ENCODE results near the gene GRM1. TPM values are rescaled to one million over a fixed set of nuclear protein-coding genes. Genes with fewer than 3 reads are reported as not detected.

The GRM1 gene
- total and polyA plus RNA-seq, 2 of the 4 experiments (the other 2 are of a cell fraction), result not detected

DNA sequence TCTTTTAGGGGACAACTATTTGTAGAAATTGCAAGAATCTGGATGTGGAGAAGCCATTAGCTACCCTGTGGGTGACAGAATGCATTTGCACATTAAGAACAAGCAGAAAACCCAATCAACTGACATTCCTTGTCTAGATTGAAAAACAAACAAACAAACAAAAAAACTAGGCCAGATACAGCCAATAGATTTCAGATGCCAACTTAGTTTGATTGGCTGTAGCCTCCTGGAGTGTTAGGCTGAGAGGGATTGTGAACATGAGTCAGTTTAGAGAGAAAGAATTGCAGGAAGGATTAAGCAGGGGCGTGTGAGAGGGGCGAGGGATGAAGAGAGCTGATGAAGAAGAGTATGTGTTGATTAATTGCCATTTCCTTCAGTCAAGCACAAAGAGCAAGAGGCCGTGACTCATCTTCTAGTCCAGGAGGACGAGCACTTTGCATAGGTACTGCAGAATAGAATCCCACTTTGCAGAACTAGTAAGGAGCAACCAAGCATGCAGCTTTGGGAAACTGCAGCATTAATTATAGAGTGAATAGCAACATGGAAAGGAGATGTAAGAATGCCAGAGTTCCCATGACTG, 326.7 kb downstream of the GRM1 start:
- Histone ChIP-seq H2BK20ac (ENCODE audit: low read depth, low read length) (no peak overlapping the region), H3K4me3 (ENCODE audit: insufficient read depth, low read depth, low read length) (no peak overlapping the region), H3K27ac (ENCODE audit: insufficient read depth, low read length) (no peak overlapping the region), H3K9me3 (ENCODE audit: control insufficient read depth, insufficient read depth, low read length) (no peaks in the 10 kb centered on the region), H3K9me1 (ENCODE audit: insufficient read depth, low read length) (0 out of 2 replicates have a peak, but pooled peaks cover 2% of the 10 kb centered on the region), H2BK15ac (ENCODE audit: low read depth, low read length) (no peak overlapping the region), H3K4me2 (ENCODE audit: low read depth, low read length) (no peak overlapping the region), H2BK120ac (ENCODE audit: low read depth, low read length) (no peak overlapping the region), H3K27me3 (ENCODE audit: control insufficient read depth, insufficient read depth, low read length) (no peaks in the 10 kb centered on the region), H2AK9ac (replicated peaks; ENCODE audit: low read depth, low read length, poor library complexity) (no peak overlapping the region), H2BK5ac (ENCODE audit: low read depth, low read length, poor library complexity, severe bottlenecking) (no peak overlapping the region), H3K4me1 (ENCODE audit: control insufficient read depth, insufficient read depth, low read length) (no peaks in the 10 kb centered on the region), H3K18ac (ENCODE audit: low read depth, low read length) (no peak overlapping the region), H3K4ac (ENCODE audit: low read depth, low read length) (no peak overlapping the region), H3K36me3 (ENCODE audit: control insufficient read depth, insufficient read depth, low read length) (no peaks in the 10 kb centered on the region), H2AK5ac (ENCODE audit: low read depth, low read length) (no peak overlapping the region), H3K9ac (ENCODE audit: low read depth, low read length) (no peak overlapping the region), H4K20me1 (ENCODE audit: insufficient read depth, low read length) (no peaks in the 10 kb centered on the region), H4K8ac (ENCODE audit: low read depth in 2 of 2, low read length in 2 of 2) (no peak overlapping the region), H4K91ac (ENCODE audit: insufficient read depth, low read depth, low read length) (no peak overlapping the region), H3K14ac (replicated peaks; ENCODE audit: low read depth, low read length) (no peak overlapping the region), H4K5ac (ENCODE audit: low read depth, low read length) (no peak overlapping the region), H3K23ac (ENCODE audit: low read depth, low read length) (no peak overlapping the region), H2AFZ (replicated peaks; ENCODE audit: low read length, poor library complexity) (no peak overlapping the region), H3K56ac (ENCODE audit: extremely low read depth, insufficient read depth, low read length) (no peak overlapping the region), H3K79me1 (ENCODE audit: low read depth in 1 of 2, low read length in 2 of 2) (no peaks in the 10 kb centered on the region)
- intact Hi-C loops (cut with micrococcal nuclease) (no loop called here), dilution Hi-C loops (cut with HindIII; ENCODE audit: low sequenced_read_pairs, unreplicated experiment) (no loop called here), in situ Hi-C loops (cut with MboI; ENCODE audit: low sequenced_read_pairs) (no loop called here)
- DNase-seq (no peak), ATAC-seq (ENCODE audit: low read depth) (no peak)
- no peak for TF ChIP-seq FOS (IDR thresholded peaks at IDR 0.05; ENCODE audit: low read depth, low read length)
- TF ChIP-seq, protein P1, sequence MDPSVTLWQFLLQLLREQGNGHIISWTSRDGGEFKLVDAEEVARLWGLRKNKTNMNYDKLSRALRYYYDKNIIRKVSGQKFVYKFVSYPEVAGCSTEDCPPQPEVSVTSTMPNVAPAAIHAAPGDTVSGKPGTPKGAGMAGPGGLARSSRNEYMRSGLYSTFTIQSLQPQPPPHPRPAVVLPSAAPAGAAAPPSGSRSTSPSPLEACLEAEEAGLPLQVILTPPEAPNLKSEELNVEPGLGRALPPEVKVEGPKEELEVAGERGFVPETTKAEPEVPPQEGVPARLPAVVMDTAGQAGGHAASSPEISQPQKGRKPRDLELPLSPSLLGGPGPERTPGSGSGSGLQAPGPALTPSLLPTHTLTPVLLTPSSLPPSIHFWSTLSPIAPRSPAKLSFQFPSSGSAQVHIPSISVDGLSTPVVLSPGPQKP (IDR thresholded peaks at IDR 0.05; ENCODE audit: borderline replicate concordance, low read depth, low read length), result no peak
- TF ChIP-seq, protein P2, sequence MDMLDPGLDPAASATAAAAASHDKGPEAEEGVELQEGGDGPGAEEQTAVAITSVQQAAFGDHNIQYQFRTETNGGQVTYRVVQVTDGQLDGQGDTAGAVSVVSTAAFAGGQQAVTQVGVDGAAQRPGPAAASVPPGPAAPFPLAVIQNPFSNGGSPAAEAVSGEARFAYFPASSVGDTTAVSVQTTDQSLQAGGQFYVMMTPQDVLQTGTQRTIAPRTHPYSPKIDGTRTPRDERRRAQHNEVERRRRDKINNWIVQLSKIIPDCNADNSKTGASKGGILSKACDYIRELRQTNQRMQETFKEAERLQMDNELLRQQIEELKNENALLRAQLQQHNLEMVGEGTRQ (IDR thresholded peaks at IDR 0.05; ENCODE audit: low read depth, low read length), result no peak
- no peak for TF ChIP-seq BHLHE40 (IDR thresholded peaks at IDR 0.05; ENCODE audit: low read depth, low read length)
- TF ChIP-seq SMC3 (IDR thresholded peaks at IDR 0.05; ENCODE audit: low read depth, low read length), result no peak
- no peak for TF ChIP-seq MAZ (IDR thresholded peaks at IDR 0.05; ENCODE audit: borderline replicate concordance, low read depth, low read length)
- TF ChIP-seq, protein P3, sequence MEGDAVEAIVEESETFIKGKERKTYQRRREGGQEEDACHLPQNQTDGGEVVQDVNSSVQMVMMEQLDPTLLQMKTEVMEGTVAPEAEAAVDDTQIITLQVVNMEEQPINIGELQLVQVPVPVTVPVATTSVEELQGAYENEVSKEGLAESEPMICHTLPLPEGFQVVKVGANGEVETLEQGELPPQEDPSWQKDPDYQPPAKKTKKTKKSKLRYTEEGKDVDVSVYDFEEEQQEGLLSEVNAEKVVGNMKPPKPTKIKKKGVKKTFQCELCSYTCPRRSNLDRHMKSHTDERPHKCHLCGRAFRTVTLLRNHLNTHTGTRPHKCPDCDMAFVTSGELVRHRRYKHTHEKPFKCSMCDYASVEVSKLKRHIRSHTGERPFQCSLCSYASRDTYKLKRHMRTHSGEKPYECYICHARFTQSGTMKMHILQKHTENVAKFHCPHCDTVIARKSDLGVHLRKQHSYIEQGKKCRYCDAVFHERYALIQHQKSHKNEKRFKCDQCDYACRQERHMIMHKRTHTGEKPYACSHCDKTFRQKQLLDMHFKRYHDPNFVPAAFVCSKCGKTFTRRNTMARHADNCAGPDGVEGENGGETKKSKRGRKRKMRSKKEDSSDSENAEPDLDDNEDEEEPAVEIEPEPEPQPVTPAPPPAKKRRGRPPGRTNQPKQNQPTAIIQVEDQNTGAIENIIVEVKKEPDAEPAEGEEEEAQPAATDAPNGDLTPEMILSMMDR (conservative IDR thresholded peaks at IDR 0.05; ENCODE audit: low read depth, low read length), result no peak
- TF ChIP-seq CHD1 (IDR thresholded peaks at IDR 0.05; ENCODE audit: low read depth, low read length), result no peak
- no peak for TF ChIP-seq CEBPB (IDR thresholded peaks at IDR 0.05; ENCODE audit: low read depth, low read length)
- TF ChIP-seq MXI1 (IDR thresholded peaks at IDR 0.05; ENCODE audit: borderline replicate concordance, low read depth, low read length), result no peak
- TF ChIP-seq RCOR1 (IDR thresholded peaks at IDR 0.05; ENCODE audit: insufficient replicate concordance, low read length), result no peak
- TF ChIP-seq POLR2A (IDR thresholded peaks at IDR 0.05; ENCODE audit: low read depth, low read length), result no peak
- TF ChIP-seq MAFK (IDR thresholded peaks at IDR 0.05; ENCODE audit: low read depth, low read length), result no peak
- no peak for TF ChIP-seq NFE2L2 (IDR thresholded peaks at IDR 0.05; ENCODE audit: low read depth, low read length)
- no peak for TF ChIP-seq RFX5 (IDR thresholded peaks at IDR 0.05; ENCODE audit: low read depth, low read length)
- no peak for TF ChIP-seq RAD21 (IDR thresholded peaks at IDR 0.05; ENCODE audit: low read length)
- ChIA-PET CTCF (no interaction called here), POLR2A (ENCODE audit: unreplicated experiment) (no interaction called here)
- WGBS, 2 experiments (ENCODE audit: extremely low coverage in 2 of 2, insufficient read length in 1 of 2), result 67% methylated on average over 2 of the region's 4 CpGs; no CpG with 5 or more reads in 1 of the 2 experiments
- BruUV-seq (replicated peaks), result no TSS peak

All from IMR-90 (cell line).